Smooth muscle cell (in vitro differentiated cells): ENCODE results near the gene ZP1. TPM values are rescaled to one million over a fixed set of nuclear protein-coding genes. Genes with fewer than 3 reads are reported as not detected.

Experiments used
- DNase-seq: peaks from one replicate; lab custom pipeline; 2025; ENCODE audit not compliant: unreplicated experiment; lab: John Stamatoyannopoulos, UW
- H2AFZ ChIP-seq: fragments of 200-600 bp; sonication (generic); 2 replicates; pipeline ENCODE4 v1.6.0; 2016; ENCODE audit warnings: antibody characterized with exemption, low read depth, mild to moderate bottlenecking
- H3F3A ChIP-seq: fragments of 200-600 bp; sonication (generic); 2 replicates; pipeline ENCODE4 v1.6.0; 2017; ENCODE audit warnings: antibody characterized with exemption, low read depth
- H3K27ac ChIP-seq: fragments of 200-600 bp; sonication (generic); 2 replicates; pipeline ENCODE4 v1.5.1; 2016; ENCODE audit warnings: low read depth, mild to moderate bottlenecking
- H3K27me3 ChIP-seq: fragments of 200-600 bp; sonication (generic); 2 replicates; pipeline ENCODE4 v1.6.1; 2016; ENCODE audit warnings: low read depth, mild to moderate bottlenecking
- H3K36me3 ChIP-seq: fragments of 200-600 bp; sonication (generic); 2 replicates; pipeline ENCODE4 v1.5.1; 2016; ENCODE audit warnings: low read depth
- H3K4me1 ChIP-seq: fragments of 200-600 bp; sonication (generic); 2 replicates; pipeline ENCODE4 v1.5.1; 2016; ENCODE audit warnings: low read depth
- H3K4me2 ChIP-seq: fragments of 200-600 bp; sonication (generic); 2 replicates; pipeline ENCODE4 v1.6.0; 2016; ENCODE audit warnings: mild to moderate bottlenecking
- H3K4me3 ChIP-seq: fragments of 200-600 bp; sonication (generic); 2 replicates; pipeline ENCODE4 v1.5.1; 2016; ENCODE audit warnings: mild to moderate bottlenecking
- H3K79me2 ChIP-seq: fragments of 200-600 bp; sonication (generic); 2 replicates; pipeline ENCODE4 v1.6.0; 2016; ENCODE audit warnings: low read depth, mild to moderate bottlenecking
- H3K9ac ChIP-seq: fragments of 200-600 bp; sonication (generic); 2 replicates; pipeline ENCODE4 v1.6.0; 2016; ENCODE audit warnings: low read depth
- H3K9me3 ChIP-seq: fragments of 200-600 bp; sonication (generic); replicated peaks from 2 replicates; pipeline ENCODE4 v1.5.1; 2016; ENCODE audit warnings: low read depth
- H4K20me1 ChIP-seq: fragments of 200-600 bp; sonication (generic); 2 replicates; pipeline ENCODE4 v1.6.0; 2016; ENCODE audit warnings: low read depth
- WGBS: methylation state at CpG from one replicate; pipeline ENCODE4 v1.1.7; 2016; ENCODE audit warnings: low lambda C conversion rate; 5-methylcytosine and 5-hydroxymethylcytosine counted together
- polyA plus RNA-seq: library from polyadenylated mRNA; unstranded; fragments of >200 nt; fragmentation: Nextera tagmentation; extraction: Ambion mirVana; gene quantifications from 2 replicates; pipeline ENCODE4 v1.2.1, GENCODE V29; 2016
- total RNA-seq: library from RNA; depleted of rRNA; stranded (reverse); fragments of >200 nt; gene quantifications from 2 replicates; pipeline ENCODE4 v1.2.3, GENCODE V29; 2014
- TF ChIP-seq, protein P1 (sequence below): fragments of 200-600 bp; sonication (generic); IDR thresholded peaks from 2 replicates; pipeline ENCODE4 v1.5.1; 2017; ENCODE audit warnings: borderline replicate concordance, mild to moderate bottlenecking, antibody characterized with exemption; ENCODE audit not compliant: insufficient read depth, poor library complexity, severe bottlenecking

Gene ZP1
- total and polyA plus RNA-seq, 2 experiments from 2014 or later: 0.94 to 2.9 TPM

DNA sequence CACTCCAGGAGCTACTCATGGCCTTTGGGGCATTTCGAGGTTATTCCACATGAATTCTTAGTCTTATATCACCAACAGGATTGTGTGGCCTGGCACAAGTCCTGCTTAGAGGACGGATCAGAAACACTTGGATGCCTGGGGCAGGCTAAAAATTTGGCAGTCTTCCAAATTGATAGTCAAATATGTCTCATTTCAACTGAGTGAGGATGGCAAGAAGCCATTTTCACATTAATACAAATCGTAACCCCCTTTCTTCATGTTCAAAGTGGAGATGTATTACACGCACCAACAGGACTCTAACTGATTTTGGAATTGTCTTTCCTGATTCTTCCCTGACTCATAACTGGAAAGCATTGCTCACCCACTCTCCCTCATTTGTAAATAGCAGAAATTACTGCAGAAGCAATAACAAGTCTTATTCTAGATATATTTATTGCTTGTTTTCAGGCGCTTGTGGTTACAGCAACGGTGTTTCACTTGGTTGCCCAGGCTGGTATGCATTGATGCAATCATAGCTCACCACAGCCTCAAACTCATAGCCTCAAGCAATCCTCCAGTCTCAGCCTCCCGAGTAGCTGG lies 35.8 kb upstream of the ZP1 start:
- Histone ChIP-seq H3K4me1 (no peaks in the 10 kb centered on the region), H4K20me1 (no peaks in the 10 kb centered on the region), H3K36me3 (no peaks in the 10 kb centered on the region), H2AFZ (no peak overlapping the region), H3K79me2 (no peaks in the 10 kb centered on the region), H3K9ac (no peak overlapping the region), H3K9me3 (no peaks in the 10 kb centered on the region), H3K27ac (no peak overlapping the region), H3K4me3 (no peak overlapping the region), H3K4me2 (no peak overlapping the region), H3F3A (no peaks in the 10 kb centered on the region), H3K27me3 (peaks cover 20% of the 10 kb centered on the region)
- 66% methylated on average over 7 of the region's 7 CpGs for WGBS
- DNase-seq: no peak
- TF ChIP-seq, protein P1, sequence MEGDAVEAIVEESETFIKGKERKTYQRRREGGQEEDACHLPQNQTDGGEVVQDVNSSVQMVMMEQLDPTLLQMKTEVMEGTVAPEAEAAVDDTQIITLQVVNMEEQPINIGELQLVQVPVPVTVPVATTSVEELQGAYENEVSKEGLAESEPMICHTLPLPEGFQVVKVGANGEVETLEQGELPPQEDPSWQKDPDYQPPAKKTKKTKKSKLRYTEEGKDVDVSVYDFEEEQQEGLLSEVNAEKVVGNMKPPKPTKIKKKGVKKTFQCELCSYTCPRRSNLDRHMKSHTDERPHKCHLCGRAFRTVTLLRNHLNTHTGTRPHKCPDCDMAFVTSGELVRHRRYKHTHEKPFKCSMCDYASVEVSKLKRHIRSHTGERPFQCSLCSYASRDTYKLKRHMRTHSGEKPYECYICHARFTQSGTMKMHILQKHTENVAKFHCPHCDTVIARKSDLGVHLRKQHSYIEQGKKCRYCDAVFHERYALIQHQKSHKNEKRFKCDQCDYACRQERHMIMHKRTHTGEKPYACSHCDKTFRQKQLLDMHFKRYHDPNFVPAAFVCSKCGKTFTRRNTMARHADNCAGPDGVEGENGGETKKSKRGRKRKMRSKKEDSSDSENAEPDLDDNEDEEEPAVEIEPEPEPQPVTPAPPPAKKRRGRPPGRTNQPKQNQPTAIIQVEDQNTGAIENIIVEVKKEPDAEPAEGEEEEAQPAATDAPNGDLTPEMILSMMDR: no peak

DNA sequence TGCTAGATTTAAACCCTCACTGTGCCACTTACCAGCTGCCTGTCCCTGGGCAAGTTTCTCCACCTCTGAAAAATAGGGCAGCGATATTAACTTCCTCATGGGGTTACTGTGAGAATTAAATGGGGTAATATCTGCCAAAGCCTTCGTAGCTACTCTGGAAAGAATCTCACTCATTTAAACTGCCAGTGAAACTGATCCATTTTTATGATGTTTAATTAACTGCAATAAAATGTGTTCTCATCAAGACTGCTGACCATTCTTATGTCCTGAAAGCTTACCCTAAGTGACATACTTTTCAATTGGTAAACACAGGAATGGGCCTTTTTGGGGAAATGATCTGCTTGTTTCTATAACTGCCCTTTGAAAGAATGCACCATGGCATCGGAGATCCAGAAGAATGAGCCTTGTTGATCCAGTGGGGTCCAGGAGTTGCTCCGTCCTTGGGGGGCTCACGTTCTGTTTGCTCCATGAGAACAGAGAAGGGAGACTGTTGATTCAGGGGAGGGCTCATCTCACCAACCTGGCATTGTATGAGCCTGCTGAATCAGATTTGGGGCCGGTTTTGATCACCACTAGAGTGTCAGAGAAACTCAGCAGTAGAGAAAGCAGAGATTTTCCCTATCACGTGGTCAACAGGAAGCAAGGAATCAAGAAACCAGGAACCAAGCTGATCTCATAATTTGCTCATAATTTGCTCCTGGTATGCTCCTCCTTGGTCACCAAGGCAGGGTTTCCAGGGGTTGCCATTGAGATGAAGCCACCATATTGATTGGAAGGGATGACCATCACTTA lies 32.4 kb upstream of the ZP1 start:
- H3F3A ChIP-seq: no peaks in the 10 kb centered on the region
- H3K27ac ChIP-seq: no peak overlapping the region
- H3K36me3 ChIP-seq: no peaks in the 10 kb centered on the region

DNA sequence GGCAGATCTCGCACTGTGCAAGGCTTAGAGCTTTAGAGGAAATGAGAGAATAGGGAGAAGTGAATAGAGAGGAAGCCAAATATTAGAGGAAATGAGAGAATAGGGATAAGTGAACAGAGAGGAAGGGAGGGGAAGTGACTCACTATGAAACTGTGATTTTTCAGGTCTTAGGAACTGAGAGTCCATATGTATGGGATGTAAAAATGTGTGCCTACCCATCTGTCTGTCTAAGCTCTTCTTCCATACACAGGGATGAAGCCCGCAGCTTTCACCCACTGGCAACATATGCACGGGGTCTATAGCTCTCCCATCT lies 31.9 kb upstream of the ZP1 start:
- no peak overlapping the region for H2AFZ ChIP-seq
- peaks cover 26% of the 10 kb centered on the region for H3K27me3 ChIP-seq

More for the DNA sequence above, 32.4 kb upstream of the ZP1 start:
- TF ChIP-seq, protein P1: no peak
- Histone ChIP-seq H3K4me1 (no peaks in the 10 kb centered on the region), H3K4me3 (no peak overlapping the region), H3K9ac (no peak overlapping the region), H3K27me3 (peaks cover 26% of the 10 kb centered on the region), H2AFZ (no peak overlapping the region), H3K79me2 (no peaks in the 10 kb centered on the region), H4K20me1 (no peaks in the 10 kb centered on the region), H3K9me3 (no peaks in the 10 kb centered on the region), H3K4me2 (no peak overlapping the region)
- WGBS: 54% methylated on average over 7 of the region's 7 CpGs
- no peak for DNase-seq

More for the DNA sequence above, 31.9 kb upstream of the ZP1 start:
- H4K20me1 ChIP-seq: no peaks in the 10 kb centered on the region
- no peaks in the 10 kb centered on the region for H3F3A ChIP-seq
- 87% methylated on average over 3 of the region's 3 CpGs for WGBS
- H3K27ac ChIP-seq: no peak overlapping the region
- no peak overlapping the region for H3K9ac ChIP-seq
- H3K4me1 ChIP-seq: no peaks in the 10 kb centered on the region
- TF ChIP-seq, protein P1: no peak
- H3K4me2 ChIP-seq: no peak overlapping the region
- H3K9me3 ChIP-seq: no peaks in the 10 kb centered on the region
- H3K4me3 ChIP-seq: no peak overlapping the region
- H3K36me3 ChIP-seq: no peaks in the 10 kb centered on the region
- no peak for DNase-seq
- no peaks in the 10 kb centered on the region for H3K79me2 ChIP-seq
